Stimulated activated CD8-positive, alpha-beta memory T cell treated with anti-CD3 and anti-CD28 coated beads, Interleukin-7, amount 100 ng/mL, for 48 hours (primary cell): ENCODE data around the gene TDRD10.

Experiments used
- DNase-seq, 2 donors: peaks; one replicate each; pipeline ENCODE4 v3.0.0-alpha.2; 2020; ENCODE audit warnings: low read depth in 1 of 2; ENCODE audit errors: extremely low read depth in 1 of 2

The TDRD10 gene

DNA sequence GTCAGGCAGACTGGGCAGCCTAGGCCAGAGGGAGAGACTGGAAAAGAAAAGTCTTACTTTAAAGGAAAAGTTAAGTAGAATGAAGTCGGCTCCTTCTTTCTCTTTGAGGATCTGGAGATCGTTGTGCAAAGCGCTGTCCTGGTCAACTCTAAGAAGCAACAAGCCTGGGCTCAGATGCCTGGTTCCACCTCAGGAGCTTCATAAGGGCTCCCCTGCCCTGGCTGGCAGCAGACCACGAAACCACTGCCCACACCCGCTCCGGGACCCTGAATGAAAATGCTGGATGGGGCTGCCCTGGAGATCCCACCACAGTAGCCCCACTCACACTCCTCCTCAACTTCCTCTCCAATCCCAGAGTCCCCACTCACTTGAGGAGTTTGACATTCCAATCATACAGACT, 50.0 kb downstream of the TDRD10 start:
- DNase-seq = no peak

DNA sequence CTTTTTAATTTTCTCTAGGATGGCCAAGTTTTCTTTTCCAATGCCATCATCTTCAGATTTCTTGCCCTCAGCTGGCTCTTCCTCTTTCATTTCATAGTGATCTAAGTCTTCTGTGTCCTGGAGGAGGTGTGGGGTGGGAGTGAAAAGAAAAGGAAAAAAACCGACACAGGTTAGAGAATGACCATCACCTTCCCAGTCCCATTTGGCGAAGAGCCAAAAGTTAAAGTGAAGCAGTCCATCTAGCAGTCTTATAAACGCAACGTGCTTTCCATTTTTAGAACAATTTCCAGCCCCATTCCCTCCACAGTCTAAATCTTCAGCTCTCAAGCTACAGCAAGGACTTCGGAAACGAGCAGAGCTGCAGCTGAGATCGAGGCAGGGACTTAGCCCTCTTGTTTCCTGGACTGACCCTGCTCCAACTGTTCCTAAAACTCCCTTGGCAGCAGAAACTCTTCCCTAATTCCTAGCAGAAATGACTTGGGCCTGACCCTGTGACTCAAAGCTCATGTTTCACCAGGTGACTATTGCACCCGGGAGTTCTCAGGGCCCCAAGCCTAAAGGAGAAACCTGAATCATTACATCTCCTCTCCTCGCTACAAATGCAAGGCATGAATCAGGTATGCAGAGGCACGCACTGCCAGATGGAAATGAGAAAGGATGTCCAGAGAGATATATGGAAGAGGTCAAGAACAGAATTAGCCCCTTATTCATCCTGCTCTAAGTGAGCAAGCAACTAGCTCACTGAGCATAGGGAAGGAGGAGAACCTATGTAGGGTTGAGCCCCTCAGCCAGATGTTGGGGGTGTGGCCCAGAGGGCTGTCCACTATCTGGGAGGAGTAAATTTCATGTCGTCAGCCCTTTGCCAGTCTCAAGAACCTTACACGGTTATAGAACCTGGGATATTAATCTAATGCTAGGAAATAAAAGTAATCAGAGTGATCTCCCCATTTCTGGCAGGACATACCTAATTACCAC, 51.3 kb downstream of the TDRD10 start:
- DNase-seq = no peak

DNA sequence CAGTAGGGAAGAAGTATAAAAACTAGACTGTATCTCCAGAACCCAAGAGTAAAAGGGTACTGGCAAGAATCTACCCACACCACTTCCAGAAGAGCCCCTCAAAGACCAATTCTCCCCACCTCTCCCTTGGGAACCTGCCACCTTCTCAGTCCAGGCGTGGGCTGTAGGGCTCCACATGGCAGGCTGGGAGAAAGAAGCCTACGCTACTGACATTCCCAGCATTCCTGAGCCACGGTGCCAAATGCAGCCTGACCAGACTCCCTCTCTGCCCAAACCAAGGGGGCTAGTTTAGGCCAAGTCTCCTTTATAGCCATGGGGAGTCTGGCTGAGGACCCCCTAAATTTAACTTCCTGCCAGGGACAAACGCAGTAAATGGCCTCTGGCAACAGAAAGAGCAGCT, 54.4 kb downstream of the TDRD10 start:
- no peak for DNase-seq

DNA sequence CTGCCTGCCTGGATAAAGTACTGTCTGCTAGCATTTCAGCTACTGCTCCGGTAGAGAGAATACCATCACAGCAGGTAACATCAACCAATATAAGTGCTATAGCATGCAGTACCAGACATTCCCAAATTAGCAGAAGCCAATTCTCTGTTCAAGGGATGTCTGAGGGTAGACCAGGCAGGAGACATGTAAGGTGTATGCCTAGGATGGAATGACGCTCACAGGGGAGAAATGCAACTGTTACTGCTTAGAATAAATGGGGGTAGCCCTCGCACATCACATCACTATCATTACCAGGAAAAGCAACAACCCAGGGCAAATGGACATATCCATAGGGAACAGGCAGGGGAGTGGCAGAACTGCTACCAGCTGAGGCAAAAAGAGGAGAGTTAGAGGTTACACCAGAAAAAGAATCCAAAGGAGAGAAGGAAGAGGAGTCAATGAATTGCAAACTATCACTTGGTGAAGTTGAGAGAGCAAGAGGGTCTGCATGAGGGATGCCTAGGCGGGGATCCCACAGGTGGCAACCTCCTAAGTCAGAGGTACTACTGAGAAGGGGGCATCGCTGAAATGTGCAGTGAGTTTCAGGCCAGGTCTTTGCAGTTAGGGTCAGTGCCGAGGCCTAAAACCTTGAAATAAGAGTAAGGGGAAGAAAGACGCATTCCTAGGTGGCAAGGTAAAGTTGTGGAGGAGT, 55.4 kb downstream of the TDRD10 start:
- no peak for DNase-seq

DNA sequence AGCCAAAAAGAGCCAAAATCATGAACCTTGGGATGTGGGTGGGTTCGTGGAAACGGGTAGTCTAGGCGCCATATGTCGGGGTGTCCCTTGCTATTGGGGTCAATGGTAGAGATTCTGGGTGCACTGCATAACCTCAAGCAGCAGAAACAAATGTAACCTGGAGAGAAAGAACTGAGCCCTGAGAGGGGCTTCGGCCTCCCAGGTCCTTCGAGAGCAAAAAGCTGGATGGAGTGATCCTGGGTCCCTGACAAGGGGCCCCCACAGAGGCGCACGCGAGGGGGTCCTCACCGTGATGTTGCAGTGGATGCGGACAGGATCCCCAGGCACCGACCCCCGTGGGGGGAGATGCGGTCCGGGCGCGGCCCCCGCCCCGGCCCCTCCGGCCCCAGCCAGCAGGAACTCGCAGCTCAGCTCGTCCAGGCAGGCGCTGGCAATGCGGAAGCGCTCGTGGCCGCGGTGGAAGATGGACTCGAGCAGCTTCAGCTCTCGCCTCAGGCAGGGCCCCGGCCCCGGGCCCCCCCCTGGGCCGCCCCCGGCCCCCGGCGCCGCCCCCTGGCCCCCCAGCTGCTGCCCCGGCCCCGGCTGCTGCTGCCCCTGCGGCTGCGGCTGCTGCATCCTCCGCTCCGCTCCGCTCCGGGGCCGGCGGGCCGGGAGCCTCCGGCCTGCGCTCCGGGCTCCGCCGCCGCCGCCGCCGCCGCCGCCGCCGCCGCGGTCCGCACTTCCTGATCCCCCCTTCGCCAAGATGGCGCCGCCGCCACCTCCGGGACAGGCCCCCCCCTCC, 56.1 kb downstream of the TDRD10 start, which contains the start of gene UBE2Q1:
TSS of gene UBE2Q1 (minus strand) at position 724 of the 781 bp plus-strand sequence. CDS start at position 615, 109 bp downstream.
- no peak for DNase-seq

- peak; percentile 98 to 100 for DNase-seq
Observed at GRCh38 chr1:154558720-154559465, 56.9 kb downstream of the TDRD10 start.

GRCh38 chr1:154559466-154560044, 57.5 kb downstream of the TDRD10 start:
- peak; percentile 55 to 74 for DNase-seq

GRCh38 chr1:154565876-154566275, 63.9 kb downstream of the TDRD10 start:
- DNase-seq = no peak

DNA sequence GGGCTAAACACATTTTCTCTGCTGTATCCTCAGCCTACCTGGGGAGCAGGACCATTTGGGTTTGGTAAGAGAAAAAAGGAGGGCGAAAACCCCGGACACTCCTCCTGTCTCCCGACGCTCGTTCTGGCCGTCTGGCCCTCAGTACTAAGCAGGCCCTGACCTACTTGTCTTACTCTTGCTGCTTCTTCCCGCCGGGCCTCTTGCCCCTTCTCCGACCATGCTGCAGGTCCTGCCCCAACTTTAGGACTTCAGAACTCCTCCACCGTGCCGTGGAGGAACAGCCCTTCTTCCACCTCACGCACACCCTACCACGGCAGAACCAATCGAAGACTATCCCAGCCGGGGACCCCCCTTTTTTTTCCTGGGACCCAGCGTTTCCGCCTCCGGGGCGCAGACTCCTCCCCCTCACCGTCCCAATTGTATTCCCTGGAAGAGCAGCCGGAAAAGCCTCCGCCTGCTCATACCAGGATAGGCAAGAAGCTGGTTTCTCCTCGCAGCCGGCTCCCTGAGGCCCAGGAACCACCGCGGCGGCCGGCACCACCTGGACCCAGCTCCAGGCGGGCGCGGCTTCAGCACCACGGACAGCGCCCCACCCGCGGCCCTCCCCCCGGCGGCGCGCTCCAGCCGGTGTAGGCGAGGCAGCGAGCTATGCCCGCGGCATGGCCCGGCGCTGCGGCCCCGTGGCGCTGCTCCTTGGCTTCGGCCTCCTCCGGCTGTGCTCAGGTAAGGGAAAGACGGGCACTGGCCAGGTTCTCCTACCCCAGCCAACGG, 65.6 kb downstream of the TDRD10 start, which contains the start of gene CHRNB2:
TSS of gene CHRNB2 (plus strand) at position 393 of the 771 bp plus-strand sequence. CDS start at position 660, 267 bp downstream.
- DNase-seq = peak; percentile 27 to 50

GRCh38 chr1:154568157-154568815, 66.3 kb downstream of the TDRD10 start:
- no peak for DNase-seq

- no peak for DNase-seq
Observed at GRCh38 chr1:154571244-154571963, 69.4 kb downstream of the TDRD10 start.

- no peak for DNase-seq
Observed at GRCh38 chr1:154571964-154572288, 69.9 kb downstream of the TDRD10 start.

GRCh38 chr1:154572468-154573167, 70.6 kb downstream of the TDRD10 start:
- no peak for DNase-seq

DNA sequence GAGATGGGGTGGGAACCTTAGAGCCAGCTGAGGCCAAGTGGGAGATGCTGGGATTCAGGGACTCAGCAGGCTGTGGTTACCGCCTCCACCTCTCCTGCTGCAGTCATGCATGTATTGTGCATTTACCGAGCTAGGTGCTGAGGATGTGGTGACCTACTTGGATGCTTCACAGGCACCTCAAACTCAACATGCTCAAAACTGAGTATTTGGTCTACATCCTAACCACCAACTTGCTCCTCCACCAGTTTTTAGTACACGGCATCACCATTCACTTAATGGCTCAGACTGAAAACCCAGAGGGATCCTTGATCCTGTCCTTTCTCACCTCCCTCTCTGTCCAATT, 71.1 kb downstream of the TDRD10 start:
- no peak for DNase-seq

DNA sequence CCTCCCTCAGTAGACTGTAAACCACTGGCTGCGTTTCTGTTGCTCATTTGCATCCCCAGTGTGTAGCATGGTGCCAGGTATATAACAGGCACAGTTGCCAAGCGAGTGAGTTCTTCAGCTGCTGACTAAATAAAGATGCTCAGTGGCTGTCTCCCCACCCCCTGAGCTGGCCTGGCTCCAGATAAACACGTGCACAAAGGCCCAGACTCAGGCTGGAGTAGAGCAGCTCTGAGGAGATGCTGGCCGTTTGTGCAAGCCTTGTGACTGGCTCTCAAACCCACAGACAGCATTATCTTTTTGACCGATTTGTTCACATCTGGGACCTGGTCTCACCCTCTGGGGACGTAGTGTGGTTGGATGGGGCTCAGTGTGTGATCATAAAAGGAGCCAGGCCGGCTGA, 72.7 kb downstream of the TDRD10 start:
- DNase-seq = no peak

DNA sequence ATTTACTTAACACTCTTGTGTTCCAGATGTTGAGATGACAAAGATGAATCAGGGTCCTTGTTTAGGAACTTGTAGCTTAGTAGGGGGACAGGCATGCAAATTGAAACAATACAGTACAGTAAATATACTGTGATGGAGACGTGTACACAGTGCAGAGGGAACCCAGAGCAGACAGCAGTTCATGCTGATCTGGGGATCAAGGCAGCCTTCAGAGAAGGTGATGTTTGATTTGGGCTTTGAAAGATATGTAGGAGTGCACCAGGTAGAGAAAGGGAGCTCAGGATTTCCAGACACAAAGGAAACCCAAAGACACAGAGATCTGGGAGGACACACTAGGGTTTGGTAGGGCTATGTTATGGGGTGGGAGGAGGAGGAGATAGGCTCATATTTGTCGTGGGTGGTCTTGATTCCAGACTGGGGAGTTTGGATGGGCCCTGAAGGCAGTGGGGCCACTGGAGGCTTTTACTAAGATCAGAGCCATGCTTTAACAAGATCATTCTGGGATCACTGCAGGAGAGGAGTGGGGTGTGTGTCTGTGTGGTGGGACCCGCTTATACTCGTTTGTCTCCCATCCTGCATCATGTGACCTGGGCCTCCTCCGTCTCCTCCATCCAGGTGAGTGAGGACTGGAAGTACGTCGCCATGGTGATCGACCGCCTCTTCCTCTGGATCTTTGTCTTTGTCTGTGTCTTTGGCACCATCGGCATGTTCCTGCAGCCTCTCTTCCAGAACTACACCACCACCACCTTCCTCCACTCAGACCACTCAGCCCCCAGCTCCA, 73.3 kb downstream of the TDRD10 start:
- no peak for DNase-seq
